Keratinocyte (primary cell): ENCODE measurements around the gene SNTG2. TPM values are rescaled to one million over a fixed set of nuclear protein-coding genes. Genes with fewer than 3 reads are reported as not detected.

Experiments
- DNase-seq: peaks from one replicate; pipeline ENCODE4 v3.0.0-alpha.2; 2011; ENCODE audit warnings: low read depth, missing footprints, low spot score
- FAIRE-seq: peaks from 2 replicates; lab custom pipeline; 2011; peaks lifted over from hg19 to GRCh38; lab: Jason Lieb, UNC
- H2AFZ ChIP-seq: 2 replicates; pipeline ENCODE4 v1.6.0; 2012; ENCODE audit warnings: low read length, control low read depth, inconsistent platforms; ENCODE audit not compliant: control insufficient read depth
- H3K27ac ChIP-seq: 2 replicates; pipeline ENCODE4 v1.5.1; 2011; ENCODE audit warnings: low read length; ENCODE audit not compliant: control insufficient read depth, insufficient read depth
- H3K27me3 ChIP-seq: 3 replicates; pipeline ENCODE4 v1.6.0; 2011; ENCODE audit warnings: low read length; ENCODE audit not compliant: control insufficient read depth, insufficient read depth; ENCODE audit errors: extremely low read depth
- H3K36me3 ChIP-seq, 2 experiments: 2 replicates in 1 of 2; 3 replicates in 1 of 2; pipeline ENCODE4 v1.5.1; 2011; ENCODE audit warnings: low read length in 2 of 2, mild to moderate bottlenecking in 1 of 2; ENCODE audit not compliant: control insufficient read depth in 2 of 2, insufficient read depth in 2 of 2; ENCODE audit errors: extremely low read depth in 1 of 2
- H3K4me1 ChIP-seq: 3 replicates; pipeline ENCODE4 v1.5.1; 2011; ENCODE audit warnings: low read length; ENCODE audit not compliant: control insufficient read depth, insufficient read depth; ENCODE audit errors: extremely low read depth
- H3K4me2 ChIP-seq: 3 replicates; pipeline ENCODE4 v1.6.0; 2011; ENCODE audit warnings: low read depth, low read length; ENCODE audit not compliant: control insufficient read depth, insufficient read depth; ENCODE audit errors: extremely low read depth
- H3K4me3 ChIP-seq, 3 experiments: fragments of 200-600 bp in 1 of 3; sonication (generic) in 1 of 3; 2 replicates in 2 of 3; 3 replicates in 1 of 3; pipeline ENCODE4 v1.5.1; 2011 to 2016; ENCODE audit warnings: low read length in 3 of 3, mild to moderate bottlenecking in 3 of 3, control low read depth in 2 of 3, inconsistent platforms in 1 of 3, low read depth in 1 of 3, mixed read lengths in 1 of 3, mixed run types in 1 of 3, moderate library complexity in 1 of 3; ENCODE audit not compliant: control insufficient read depth in 2 of 3, insufficient read depth in 2 of 3; ENCODE audit errors: extremely low read depth in 1 of 3
- H3K79me2 ChIP-seq: 2 replicates; pipeline ENCODE4 v1.6.0; 2012; ENCODE audit warnings: low read length; ENCODE audit not compliant: control insufficient read depth, insufficient read depth
- H3K9ac ChIP-seq: 3 replicates; pipeline ENCODE4 v1.6.0; 2011; ENCODE audit warnings: low read length; ENCODE audit not compliant: control insufficient read depth, insufficient read depth; ENCODE audit errors: extremely low read depth
- H3K9me1 ChIP-seq: 3 replicates; pipeline ENCODE4 v1.6.0; 2011; ENCODE audit warnings: low read length; ENCODE audit not compliant: control insufficient read depth, insufficient read depth; ENCODE audit errors: extremely low read depth
- H3K9me3 ChIP-seq: 2 replicates; pipeline ENCODE4 v1.5.1; 2012; ENCODE audit warnings: low read depth, low read length; ENCODE audit not compliant: control insufficient read depth
- H4K20me1 ChIP-seq: 3 replicates; pipeline ENCODE4 v1.6.0; 2011; ENCODE audit warnings: low read length; ENCODE audit not compliant: control insufficient read depth, insufficient read depth; ENCODE audit errors: extremely low read depth
- CTCF ChIP-seq, 3 experiments: IDR thresholded peaks in 1 of 3; conservative IDR thresholded peaks in 1 of 3; optimal IDR thresholded peaks in 1 of 3; 2 replicates in 2 of 3; 3 replicates in 1 of 3; pipeline versions ENCODE3 to v1.5.1; 2011; ENCODE audit warnings: low read length in 3 of 3, mild to moderate bottlenecking in 3 of 3, moderate library complexity in 2 of 3, control low read depth in 1 of 3, inconsistent platforms in 1 of 3; ENCODE audit not compliant: insufficient read depth in 2 of 3; ENCODE audit errors: extremely low read depth in 1 of 3
- EZH2 ChIP-seq: IDR thresholded peaks from one replicate; pipeline ENCODE4 v1.6.1; 2012; ENCODE audit warnings: inconsistent platforms, mild to moderate bottlenecking, low read length, moderate library complexity
- dilution Hi-C: fragments of 300-500 bp; cut with MboI; formaldehyde crosslinking; loops from one replicate; pipeline ENCODE4 v1.7.0; 2020; ENCODE audit warnings: low sequenced_read_pairs; ENCODE audit not compliant: extremely low pct_ligation_motif_present
- polyA plus RNA-seq, 5 experiments: library from polyadenylated mRNA; depleted of rRNA in 3 of 5; stranded (reverse) in 3 of 5; stranded (forward) in 1 of 5; unstranded in 1 of 5; fragments of >200 nt; gene quantifications; 1 replicate in 1 of 5; 2 replicates in 3 of 5; 3 replicates in 1 of 5; pipeline versions ENCODE4 v1.2.1 to v1.2.3, GENCODE V29; 2011 to 2012; ENCODE audit warnings: missing spikeins in 2 of 5, low read depth in 1 of 5, low replicate concordance in 1 of 5

Gene SNTG2
- polyA plus RNA-seq, 1 donor (not counting 4 experiments of a cell fraction or from before 2014, with no cell fraction given), result not detected

GRCh38 chr2:1310202-1310601 is 359.6 kb downstream of the SNTG2 start:
- Histone ChIP-seq H3K27me3 (no peaks in the 10 kb centered on the region), H3K9me1 (no peaks in the 10 kb centered on the region), H3K27ac (no peak overlapping the region), H3K4me2 (no peak overlapping the region), H3K9ac (no peak overlapping the region), H3K36me3 (no peaks in the 10 kb centered on the region), H2AFZ (no peak overlapping the region), H3K9me3 (peaks cover 4% of the 10 kb centered on the region), H4K20me1 (no peaks in the 10 kb centered on the region), H3K4me1 (no peaks in the 10 kb centered on the region), H3K4me3 (no peak overlapping the region), H3K79me2 (no peaks in the 10 kb centered on the region)
- FAIRE-seq (no peak), DNase-seq (no peak)
- TF ChIP-seq CTCF (optimal IDR thresholded peaks at IDR 0.05 in 1 of 3, IDR thresholded peaks at IDR 0.05 in 1 of 3, conservative IDR thresholded peaks at IDR 0.05 in 1 of 3; ENCODE audit: extremely low read depth in 1 of 3, insufficient read depth in 2 of 3, low read length in 3 of 3), result no peak
- TF ChIP-seq EZH2, result no peak
- dilution Hi-C loops, result no loop called here

DNA sequence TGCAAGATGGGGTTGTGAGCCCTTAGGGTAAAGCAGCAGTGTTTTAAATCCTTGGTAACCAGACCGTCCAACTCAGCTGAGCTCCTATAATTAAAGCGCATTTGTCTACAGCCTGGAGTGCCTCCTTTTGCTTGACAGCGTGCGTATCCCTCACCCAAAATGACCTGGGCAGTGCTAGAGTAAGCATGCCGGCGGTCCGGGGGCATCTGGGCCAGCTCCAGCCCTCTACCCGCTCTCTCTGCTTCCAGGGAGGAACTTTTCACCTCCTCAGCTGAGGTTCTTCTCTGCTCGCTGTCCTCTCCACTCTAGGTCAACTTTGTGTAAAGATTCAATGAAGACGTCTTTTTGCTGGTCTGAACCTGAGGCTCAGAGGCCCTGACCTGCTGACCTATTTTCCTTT is 360.2 kb downstream of the SNTG2 start:
- Histone ChIP-seq H3K4me1 (no peaks in the 10 kb centered on the region), H3K9ac (no peak overlapping the region), H3K4me2 (no peak overlapping the region), H3K79me2 (no peaks in the 10 kb centered on the region), H3K9me3 (peaks cover 4% of the 10 kb centered on the region), H2AFZ (no peak overlapping the region), H3K27me3 (no peaks in the 10 kb centered on the region), H3K9me1 (no peaks in the 10 kb centered on the region), H3K27ac (no peak overlapping the region), H4K20me1 (no peaks in the 10 kb centered on the region), H3K4me3 (no peak overlapping the region), H3K36me3 (no peaks in the 10 kb centered on the region)
- no peak for DNase-seq
- no peak for TF ChIP-seq EZH2
- TF ChIP-seq CTCF (optimal IDR thresholded peaks at IDR 0.05 in 1 of 3, IDR thresholded peaks at IDR 0.05 in 1 of 3, conservative IDR thresholded peaks at IDR 0.05 in 1 of 3; ENCODE audit: extremely low read depth in 1 of 3, insufficient read depth in 2 of 3, low read length in 3 of 3), result no peak
- no peak for FAIRE-seq
- dilution Hi-C loops, result no loop called here
